ENCODE data around the gene PWWP2B. TPM values are rescaled to one million over a fixed set of nuclear protein-coding genes. Genes with fewer than 3 reads are reported as not detected.

Gene PWWP2B
- total and polyA plus RNA-seq, 2 experiments from 2014 or later = 0.66 to 5.8 TPM

DNA sequence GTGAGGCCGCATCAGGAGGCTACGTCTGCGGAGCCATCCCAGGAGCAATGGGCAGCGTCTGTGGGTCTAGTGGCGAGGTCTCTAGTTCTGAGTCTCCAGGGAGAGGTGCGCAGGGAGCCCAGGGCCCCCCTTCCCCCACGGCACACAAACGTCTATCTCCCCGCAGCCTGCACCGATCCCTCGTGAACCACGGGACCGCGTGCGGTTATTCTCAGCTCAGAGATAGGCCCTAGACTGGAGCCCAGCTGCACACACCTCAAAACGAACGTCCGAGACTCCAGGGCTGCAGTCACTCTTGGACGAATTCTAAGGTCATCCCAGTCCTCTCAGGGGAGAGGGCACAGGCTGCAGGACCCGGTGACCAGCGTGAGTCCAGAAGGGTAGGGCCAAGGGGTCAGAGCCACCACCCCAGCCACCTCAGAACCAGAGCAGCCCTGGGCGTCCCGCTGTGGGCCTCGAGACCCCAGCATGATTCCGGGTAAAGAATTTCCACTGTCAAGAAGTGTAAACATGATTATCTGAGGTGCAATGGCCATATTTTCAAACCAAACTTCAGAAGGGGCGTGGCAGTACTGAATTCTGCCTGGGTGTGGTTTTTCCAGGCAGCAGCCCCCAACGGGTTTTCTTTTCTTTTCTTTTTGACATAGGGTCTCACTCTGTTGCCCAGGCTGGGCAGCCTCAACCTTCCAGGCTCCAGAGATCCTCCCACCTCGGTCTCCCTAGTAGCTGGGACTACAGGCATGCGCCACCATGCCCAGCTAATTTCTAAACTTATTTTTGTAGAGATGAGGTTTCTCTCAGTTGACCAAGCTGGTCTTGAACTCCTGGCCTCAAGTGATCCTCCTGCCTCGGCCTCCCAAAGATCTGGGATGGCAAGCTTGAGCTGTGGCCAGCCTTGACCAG, 57.5 kb downstream of the PWWP2B start:
- H3K9me2 ChIP-seq (ENCODE audit: insufficient read depth) = no peaks in the 10 kb centered on the region
- no peaks in the 10 kb centered on the region for H3K27me3 ChIP-seq (replicated peaks; ENCODE audit: insufficient read depth)
- H3K4me3 ChIP-seq = no peak overlapping the region
- in situ Hi-C loops (cut with MboI) = loop anchor here (5.0 kb wide), 2 partner anchors 178 to 227 kb away; no protein-coding TSS in a partner anchor
- no peaks in the 10 kb centered on the region for H3K9me3 ChIP-seq (ENCODE audit: low read depth)
- H3K4me2 ChIP-seq (ENCODE audit: unreplicated experiment) = no peak overlapping the region
- H3K4me1 ChIP-seq (ENCODE audit: insufficient read depth) = no peaks in the 10 kb centered on the region
- TF ChIP-seq EZH2 (IDR thresholded peaks at IDR 0.05; ENCODE audit: insufficient read depth, poor library complexity, severe bottlenecking) (no peak), EZH2phosphoT487 (IDR thresholded peaks at IDR 0.05; ENCODE audit: insufficient read depth, low read depth) (no peak)
- no peak for DNase-seq
- no peaks in the 10 kb centered on the region for H3K36me3 ChIP-seq (ENCODE audit: low read depth)
- no peak overlapping the region for H2AFZ ChIP-seq
- 0 out of 2 replicates have a peak, but pooled peaks cover 5% of the 10 kb centered on the region for H3F3A ChIP-seq (ENCODE audit: insufficient read depth)
- 80 to 83% methylated on average over 30 of the region's 30 CpGs for WGBS, 2 experiments (ENCODE audit: low coverage in 1 of 2, low lambda C conversion rate in 2 of 2, missing lambda C conversion rate in 2 of 2)
- H3K9ac ChIP-seq = no peak overlapping the region
- no peaks in the 10 kb centered on the region for H4K20me1 ChIP-seq (ENCODE audit: insufficient read depth)
- no peaks in the 10 kb centered on the region for H3K79me2 ChIP-seq (ENCODE audit: insufficient read depth)
- H3K27ac ChIP-seq = no peak overlapping the region

DNA sequence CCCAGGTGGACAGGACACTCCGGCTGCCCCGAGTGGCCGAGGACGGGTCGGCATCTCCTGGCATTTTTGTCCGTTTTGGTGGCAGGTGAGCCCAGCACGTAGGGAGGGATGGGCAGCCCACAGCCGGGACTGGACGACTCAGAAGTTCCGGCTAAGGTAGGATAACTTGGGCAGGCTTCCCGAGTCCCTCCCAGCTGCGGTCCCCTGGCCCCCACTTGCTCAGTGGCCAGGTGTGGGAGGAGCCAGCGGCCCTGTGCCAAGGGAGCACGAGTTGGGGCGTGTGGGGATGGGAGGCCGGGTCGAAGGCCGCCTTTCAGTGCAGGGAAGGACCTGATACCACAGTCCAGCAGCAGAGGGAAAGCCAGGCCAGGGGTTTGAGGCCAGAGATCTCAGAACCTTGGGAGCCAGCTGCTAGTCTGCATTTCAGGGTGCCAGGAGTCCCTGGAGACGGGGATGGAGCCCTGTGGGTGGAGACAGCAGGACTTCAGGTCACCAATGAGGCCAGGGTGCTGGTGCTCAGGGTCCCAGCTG, 58.5 kb downstream of the PWWP2B start:
- WGBS, 2 experiments (ENCODE audit: low coverage in 1 of 2, low lambda C conversion rate in 2 of 2, missing lambda C conversion rate in 2 of 2) = 60 to 68% methylated on average over 18 to 19 of the region's 19 CpGs
- no peak for DNase-seq

GRCh38 chr10:132455986-132456847, 59.2 kb downstream of the PWWP2B start:
- Histone ChIP-seq H3K9ac (no peak overlapping the region), H3K9me3 (ENCODE audit: low read depth) (no peaks in the 10 kb centered on the region), H3K4me2 (ENCODE audit: unreplicated experiment) (no peak overlapping the region), H3K4me3 (no peak overlapping the region), H3K9me2 (ENCODE audit: insufficient read depth) (no peaks in the 10 kb centered on the region), H3F3A (ENCODE audit: insufficient read depth) (0 out of 2 replicates have a peak, but pooled peaks cover 5% of the 10 kb centered on the region), H3K36me3 (ENCODE audit: low read depth) (no peaks in the 10 kb centered on the region), H3K79me2 (ENCODE audit: insufficient read depth) (no peaks in the 10 kb centered on the region), H2AFZ (no peak overlapping the region), H4K20me1 (ENCODE audit: insufficient read depth) (no peaks in the 10 kb centered on the region), H3K4me1 (ENCODE audit: insufficient read depth) (no peaks in the 10 kb centered on the region), H3K27ac (no peak overlapping the region), H3K27me3 (replicated peaks; ENCODE audit: insufficient read depth) (no peaks in the 10 kb centered on the region)
- TF ChIP-seq EZH2 (IDR thresholded peaks at IDR 0.05; ENCODE audit: insufficient read depth, poor library complexity, severe bottlenecking) (no peak), EZH2phosphoT487 (IDR thresholded peaks at IDR 0.05; ENCODE audit: insufficient read depth, low read depth) (no peak)
- in situ Hi-C loops (cut with MboI) = loop anchor here (5.0 kb wide), 1 partner anchor 176 kb away; no protein-coding TSS in a partner anchor
- WGBS, 2 experiments (ENCODE audit: low coverage in 1 of 2, low lambda C conversion rate in 2 of 2, missing lambda C conversion rate in 2 of 2) = 80 to 85% methylated on average over 17 of the region's 17 CpGs
- no peak for DNase-seq

More for the DNA sequence above, 58.5 kb downstream of the PWWP2B start:
- no peaks in the 10 kb centered on the region for H3K27me3 ChIP-seq (replicated peaks; ENCODE audit: insufficient read depth)
- no peaks in the 10 kb centered on the region for H4K20me1 ChIP-seq (ENCODE audit: insufficient read depth)
- no peaks in the 10 kb centered on the region for H3K36me3 ChIP-seq (ENCODE audit: low read depth)
- no peaks in the 10 kb centered on the region for H3K79me2 ChIP-seq (ENCODE audit: insufficient read depth)
- H3K27ac ChIP-seq = no peak overlapping the region
- no peak overlapping the region for H2AFZ ChIP-seq
- H3K9ac ChIP-seq = no peak overlapping the region
- no peaks in the 10 kb centered on the region for H3K4me1 ChIP-seq (ENCODE audit: insufficient read depth)
- no peaks in the 10 kb centered on the region for H3K9me3 ChIP-seq (ENCODE audit: low read depth)
- no peak overlapping the region for H3K4me2 ChIP-seq (ENCODE audit: unreplicated experiment)
- H3F3A ChIP-seq (ENCODE audit: insufficient read depth) = 0 out of 2 replicates have a peak, but pooled peaks cover 5% of the 10 kb centered on the region
- no peak overlapping the region for H3K4me3 ChIP-seq
- TF ChIP-seq EZH2 (IDR thresholded peaks at IDR 0.05; ENCODE audit: insufficient read depth, poor library complexity, severe bottlenecking) = no peak
- no peak for TF ChIP-seq EZH2phosphoT487 (IDR thresholded peaks at IDR 0.05; ENCODE audit: insufficient read depth, low read depth)
- in situ Hi-C loops (cut with MboI) = loop anchor here (5.0 kb wide), 1 partner anchor 177 kb away; no protein-coding TSS in a partner anchor
- H3K9me2 ChIP-seq (ENCODE audit: insufficient read depth) = no peaks in the 10 kb centered on the region

GRCh38 chr10:132456881-132457280, 59.9 kb downstream of the PWWP2B start:
- Histone ChIP-seq H4K20me1 (ENCODE audit: insufficient read depth) (no peaks in the 10 kb centered on the region), H3K27me3 (replicated peaks; ENCODE audit: insufficient read depth) (no peaks in the 10 kb centered on the region), H3K79me2 (ENCODE audit: insufficient read depth) (no peaks in the 10 kb centered on the region), H2AFZ (no peak overlapping the region), H3K4me1 (ENCODE audit: insufficient read depth) (no peaks in the 10 kb centered on the region), H3K4me2 (ENCODE audit: unreplicated experiment) (no peak overlapping the region), H3K4me3 (no peak overlapping the region), H3K36me3 (ENCODE audit: low read depth) (no peaks in the 10 kb centered on the region), H3K9ac (no peak overlapping the region), H3K27ac (no peak overlapping the region), H3K9me3 (ENCODE audit: low read depth) (no peaks in the 10 kb centered on the region), H3K9me2 (ENCODE audit: insufficient read depth) (no peaks in the 10 kb centered on the region), H3F3A (ENCODE audit: insufficient read depth) (0 out of 2 replicates have a peak, but pooled peaks cover 5% of the 10 kb centered on the region)
- 67 to 68% methylated on average over 9 of the region's 9 CpGs for whole genome bisulfite sequencing, 2 experiments (ENCODE audit: low coverage in 1 of 2, low lambda C conversion rate in 2 of 2, missing lambda C conversion rate in 2 of 2)
- in situ Hi-C loops (cut with MboI) = loop anchor here (5.0 kb wide), 1 partner anchor 175 kb away; no protein-coding TSS in a partner anchor
- TF ChIP-seq EZH2 (IDR thresholded peaks at IDR 0.05; ENCODE audit: insufficient read depth, poor library complexity, severe bottlenecking) (no peak), EZH2phosphoT487 (IDR thresholded peaks at IDR 0.05; ENCODE audit: insufficient read depth, low read depth) (no peak)
- DNase-seq = no peak
